Loucy (cell line): ENCODE data around the gene KLHL24.
"Not testable (repeated sequence)": the region's sequence is repeated elsewhere in the genome, so short reads cannot be mapped to it uniquely, and the experiment has no call there.

Source experiments
- H2AFZ ChIP-seq: fragments of 200-600 bp; sonication (generic); 2 replicates; pipeline ENCODE4 v1.6.0; 2016; ENCODE audit warnings: antibody characterized with exemption, mild to moderate bottlenecking, low read length, moderate library complexity
- H3F3A ChIP-seq: fragments of 200-600 bp; 2 replicates; pipeline ENCODE4 v1.6.0; 2016; ENCODE audit warnings: antibody characterized with exemption, low read depth, mild to moderate bottlenecking
- H3K27me3 ChIP-seq: fragments of 200-600 bp; sonication (generic); 2 replicates; pipeline ENCODE4 v1.6.1; 2014; ENCODE audit warnings: low read length, mild to moderate bottlenecking; ENCODE audit not compliant: insufficient read depth, poor library complexity, severe bottlenecking
- H3K36me3 ChIP-seq: fragments of 200-600 bp; sonication (generic); 2 replicates; pipeline ENCODE4 v1.6.1; 2016; ENCODE audit warnings: low read length; ENCODE audit not compliant: insufficient read depth
- H3K4me1 ChIP-seq: fragments of 200-600 bp; sonication (generic); 2 replicates; pipeline ENCODE4 v1.5.1; 2014; ENCODE audit warnings: low read length, mild to moderate bottlenecking; ENCODE audit not compliant: insufficient read depth, poor library complexity, severe bottlenecking
- H3K4me2 ChIP-seq: fragments of 200-600 bp; sonication (generic); 2 replicates; pipeline ENCODE4 v1.6.0; 2014; ENCODE audit warnings: antibody characterized with exemption, low read length, low read depth, mild to moderate bottlenecking; ENCODE audit not compliant: poor library complexity, severe bottlenecking
- H3K4me3 ChIP-seq: fragments of 200-600 bp; sonication (generic); 2 replicates; pipeline ENCODE4 v1.5.1; 2014; ENCODE audit warnings: low read length, mild to moderate bottlenecking, mixed read lengths; ENCODE audit not compliant: poor library complexity, severe bottlenecking
- H3K79me2 ChIP-seq: fragments of 200-600 bp; sonication (generic); 2 replicates; pipeline ENCODE4 v1.6.1; 2014; ENCODE audit warnings: low read length; ENCODE audit not compliant: insufficient read depth
- H3K9ac ChIP-seq: fragments of 200-600 bp; sonication (generic); 2 replicates; pipeline ENCODE4 v1.6.0; 2014; ENCODE audit warnings: mild to moderate bottlenecking, low read depth, low read length, moderate library complexity; ENCODE audit not compliant: poor library complexity, severe bottlenecking
- H3K9me2 ChIP-seq: fragments of 200-600 bp; sonication (generic); replicated peaks from 2 replicates; pipeline ENCODE4 v1.6.1; 2016; ENCODE audit warnings: low read depth, low read length, mixed read lengths
- H3K9me3 ChIP-seq: fragments of 200-600 bp; sonication (generic); 2 replicates; pipeline ENCODE4 v1.6.1; 2014; ENCODE audit warnings: mild to moderate bottlenecking, antibody characterized with exemption, low read length, low read depth; ENCODE audit not compliant: insufficient read depth
- H4K20me1 ChIP-seq: fragments of 200-600 bp; sonication (generic); 2 replicates; pipeline ENCODE4 v1.6.0; 2014; ENCODE audit warnings: antibody characterized with exemption, low read length, mild to moderate bottlenecking; ENCODE audit not compliant: insufficient read depth, poor library complexity, severe bottlenecking
- EZH2phosphoT487 ChIP-seq: fragments of 200-600 bp; IDR thresholded peaks from 2 replicates; pipeline ENCODE4 v1.6.1; 2018; ENCODE audit warnings: antibody characterized with exemption, mild to moderate bottlenecking, moderate library complexity, borderline replicate concordance
- TF ChIP-seq, protein P1 (sequence below): fragments of 200-600 bp; sonication (generic); conservative IDR thresholded peaks from 2 replicates; pipeline ENCODE4 v1.5.1; 2014; ENCODE audit warnings: mild to moderate bottlenecking, antibody characterized with exemption, low read length

Gene KLHL24

DNA sequence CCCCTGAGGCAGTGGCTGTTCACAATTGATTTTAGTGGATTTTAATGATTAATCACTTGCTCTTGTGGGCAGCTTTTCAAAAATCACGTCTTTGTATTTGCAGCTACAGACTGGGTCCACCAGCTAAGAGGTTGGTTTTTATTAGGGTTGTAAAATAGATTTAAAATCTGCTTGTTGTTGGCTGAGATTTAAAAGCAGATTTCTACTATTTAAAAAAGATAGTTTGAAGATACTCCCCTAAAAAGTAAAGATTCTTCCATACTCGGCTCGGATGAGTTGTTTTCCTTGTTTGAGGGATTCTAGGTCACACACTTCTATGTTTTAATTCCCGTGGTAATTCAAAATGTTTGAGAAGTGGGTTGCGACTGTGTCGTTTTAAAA is 1.7 kb downstream of the KLHL24 start:
- no peaks in the 10 kb centered on the region for H3K27me3 ChIP-seq
- H3F3A ChIP-seq, result no peaks in the 10 kb centered on the region
- H4K20me1 ChIP-seq, result peaks cover 24% of the 10 kb centered on the region
- no peaks in the 10 kb centered on the region for H3K9me2 ChIP-seq
- H2AFZ ChIP-seq, result peak overlapping the region; percentile 64
- H3K4me3 ChIP-seq, result peak overlapping the region; percentile 77
- H3K79me2 ChIP-seq, result peaks cover 49% of the 10 kb centered on the region
- H3K4me2 ChIP-seq, result peak overlapping the region; percentile 92
- no peaks in the 10 kb centered on the region for H3K36me3 ChIP-seq
- peak overlapping the region; percentile 79 for H3K9ac ChIP-seq
- no peaks in the 10 kb centered on the region for H3K9me3 ChIP-seq
- TF ChIP-seq, protein P1, sequence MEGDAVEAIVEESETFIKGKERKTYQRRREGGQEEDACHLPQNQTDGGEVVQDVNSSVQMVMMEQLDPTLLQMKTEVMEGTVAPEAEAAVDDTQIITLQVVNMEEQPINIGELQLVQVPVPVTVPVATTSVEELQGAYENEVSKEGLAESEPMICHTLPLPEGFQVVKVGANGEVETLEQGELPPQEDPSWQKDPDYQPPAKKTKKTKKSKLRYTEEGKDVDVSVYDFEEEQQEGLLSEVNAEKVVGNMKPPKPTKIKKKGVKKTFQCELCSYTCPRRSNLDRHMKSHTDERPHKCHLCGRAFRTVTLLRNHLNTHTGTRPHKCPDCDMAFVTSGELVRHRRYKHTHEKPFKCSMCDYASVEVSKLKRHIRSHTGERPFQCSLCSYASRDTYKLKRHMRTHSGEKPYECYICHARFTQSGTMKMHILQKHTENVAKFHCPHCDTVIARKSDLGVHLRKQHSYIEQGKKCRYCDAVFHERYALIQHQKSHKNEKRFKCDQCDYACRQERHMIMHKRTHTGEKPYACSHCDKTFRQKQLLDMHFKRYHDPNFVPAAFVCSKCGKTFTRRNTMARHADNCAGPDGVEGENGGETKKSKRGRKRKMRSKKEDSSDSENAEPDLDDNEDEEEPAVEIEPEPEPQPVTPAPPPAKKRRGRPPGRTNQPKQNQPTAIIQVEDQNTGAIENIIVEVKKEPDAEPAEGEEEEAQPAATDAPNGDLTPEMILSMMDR, result no peak
- TF ChIP-seq EZH2phosphoT487, result no peak
- H3K4me1 ChIP-seq, result peaks cover 23% of the 10 kb centered on the region

DNA sequence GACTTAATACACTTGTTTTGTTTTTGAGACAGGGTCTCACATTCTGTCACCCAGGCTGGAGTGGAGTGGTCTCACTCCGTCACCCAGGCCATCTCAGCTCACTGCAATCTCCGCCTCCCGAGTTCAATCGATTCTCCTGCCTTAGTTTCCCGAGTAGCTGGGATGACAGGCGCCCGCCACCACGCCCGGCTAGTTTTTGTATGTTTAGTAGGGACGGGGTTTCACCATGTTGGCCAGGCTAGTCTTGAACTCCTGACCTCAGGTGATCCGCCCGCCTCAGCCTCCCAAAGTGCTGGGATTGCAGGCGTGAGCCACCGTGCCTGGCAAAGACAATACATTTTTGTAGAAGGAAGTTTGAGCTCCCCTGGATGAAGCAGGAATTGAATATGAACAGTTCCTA is 2.2 kb downstream of the KLHL24 start:
- H3K36me3 ChIP-seq, H3F3A ChIP-seq, H3K9me3 ChIP-seq, H2AFZ ChIP-seq, H3K27me3 ChIP-seq, H3K9me2 ChIP-seq: not testable (repeated sequence)
- peaks cover 25% of the 10 kb centered on the region for H4K20me1 ChIP-seq
- peak overlapping the region; percentile 79 for H3K9ac ChIP-seq
- H3K4me2 ChIP-seq, result peak overlapping the region; percentile 92
- H3K4me3 ChIP-seq, result peak overlapping the region; percentile 77
- peaks cover 23% of the 10 kb centered on the region for H3K4me1 ChIP-seq
- peaks cover 52% of the 10 kb centered on the region for H3K79me2 ChIP-seq

DNA sequence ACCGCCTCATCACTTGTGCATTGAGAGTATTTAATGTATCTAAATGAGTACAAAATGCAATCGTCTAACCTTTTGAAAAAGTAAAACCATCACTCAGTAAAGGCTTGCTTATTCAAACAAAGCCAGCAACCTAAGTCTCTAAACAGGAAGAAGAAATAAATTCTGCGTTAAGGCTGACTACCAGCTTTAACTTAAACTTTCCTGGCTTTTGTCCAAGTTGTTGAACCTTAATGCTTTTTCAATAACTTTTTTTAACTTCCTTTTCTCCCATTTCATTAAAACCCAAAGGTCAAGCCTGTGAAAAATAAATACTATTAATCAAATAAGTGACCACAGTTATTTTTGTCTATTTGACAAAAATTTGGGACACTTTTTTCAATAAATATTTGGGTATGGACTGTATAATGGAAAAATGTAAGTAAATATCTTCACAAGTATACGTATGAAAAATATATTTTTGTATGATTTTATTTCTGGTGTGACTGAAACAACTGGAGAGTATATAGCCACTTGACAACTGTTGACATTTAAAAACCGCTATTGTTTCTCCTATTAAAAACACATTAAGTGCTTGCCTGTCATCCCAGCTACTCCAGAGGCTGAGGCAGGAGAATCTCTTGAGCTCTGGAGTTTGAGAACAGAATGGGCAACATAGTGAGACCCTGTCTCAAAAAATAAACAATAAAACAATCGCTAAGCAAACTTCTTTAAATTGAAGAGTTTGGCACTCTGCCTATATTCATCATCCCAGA is 2.9 kb downstream of the KLHL24 start:
- Histone ChIP-seq H3K79me2 (peaks cover 52% of the 10 kb centered on the region), H3F3A (no peaks in the 10 kb centered on the region), H2AFZ (no peak overlapping the region), H3K9me3 (no peaks in the 10 kb centered on the region), H4K20me1 (peaks cover 25% of the 10 kb centered on the region), H3K9me2 (no peaks in the 10 kb centered on the region), H3K4me3 (peak overlapping the region; percentile 77), H3K27me3 (no peaks in the 10 kb centered on the region), H3K36me3 (no peaks in the 10 kb centered on the region), H3K4me2 (peak overlapping the region; percentile 92), H3K4me1 (peaks cover 23% of the 10 kb centered on the region), H3K9ac (no peak overlapping the region)
- TF ChIP-seq EZH2phosphoT487, result no peak
- TF ChIP-seq, protein P1, result no peak

DNA sequence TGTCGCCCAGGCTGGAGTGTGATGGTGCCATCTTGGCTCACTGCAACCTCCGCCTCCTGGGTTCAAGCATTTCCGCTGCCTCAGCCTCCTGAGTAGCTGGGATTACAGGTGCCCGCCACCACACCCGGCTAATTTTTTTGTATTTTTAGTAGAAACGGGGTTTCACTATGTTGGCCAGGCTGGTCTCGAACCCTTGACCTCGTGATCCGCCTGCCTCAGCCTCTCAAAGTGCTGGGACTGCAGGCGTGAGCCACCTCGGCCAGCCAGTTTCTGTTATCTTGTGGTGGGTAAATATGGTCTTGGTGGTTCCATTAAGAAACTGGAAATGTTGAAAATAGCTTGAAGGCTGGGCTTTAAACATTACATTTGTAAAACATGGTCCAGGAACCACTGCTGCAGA is 5.2 kb downstream of the KLHL24 start:
- H3K36me3 ChIP-seq, H3K9ac ChIP-seq, H3K4me3 ChIP-seq, H2AFZ ChIP-seq, H3K9me2 ChIP-seq, H3F3A ChIP-seq, H3K4me2 ChIP-seq, H3K9me3 ChIP-seq, H3K27me3 ChIP-seq: not testable (repeated sequence)
- peaks cover 24% of the 10 kb centered on the region for H4K20me1 ChIP-seq
- peaks cover 55% of the 10 kb centered on the region for H3K79me2 ChIP-seq
- H3K4me1 ChIP-seq, result peaks cover 17% of the 10 kb centered on the region
